HG02610 (cell line): ENCODE results near the gene IPO5.

ENCODE experiments used
- ATAC-seq: cut with Tn5 transposase; IDR thresholded peaks from one replicate; pipeline ENCODE4 v1.9.1; 2021; ENCODE audit warnings: mild to moderate bottlenecking, moderate library complexity; ENCODE audit not compliant: unreplicated experiment

The IPO5 gene

GRCh38 chr13:97953376-97953970, at the start of gene IPO5:
IPO5 (plus strand) TSS chr13:97953675; CDS start chr13:97976697, 23,022 bp downstream.
- no peak for ATAC-seq

- no peak for ATAC-seq
These were observed 49.4 kb upstream of the IPO5 start for GRCh38 chr13:97904059-97904458.

GRCh38 chr13:97905517-97905916, 48.0 kb upstream of the IPO5 start:
- ATAC-seq = no peak

- no peak for ATAC-seq
These were observed 42.0 kb upstream of the IPO5 start for GRCh38 chr13:97911311-97912138.

GRCh38 chr13:97912139-97912535, 41.3 kb upstream of the IPO5 start:
- ATAC-seq = no peak

- ATAC-seq = no peak
These were observed 40.3 kb upstream of the IPO5 start for GRCh38 chr13:97913206-97913605.

- no peak for ATAC-seq
These were observed 38.9 kb upstream of the IPO5 start for GRCh38 chr13:97914540-97914939.

GRCh38 chr13:97921176-97921816, 32.2 kb upstream of the IPO5 start:
- no peak for ATAC-seq

- no peak for ATAC-seq
These were observed 25.2 kb upstream of the IPO5 start for GRCh38 chr13:97928301-97928700.

- ATAC-seq = no peak
These were observed 21.4 kb upstream of the IPO5 start for GRCh38 chr13:97932036-97932435.

GRCh38 chr13:97932647-97933046, 20.8 kb upstream of the IPO5 start:
- no peak for ATAC-seq

- ATAC-seq = no peak
These were observed 19.7 kb upstream of the IPO5 start for GRCh38 chr13:97933776-97934175.

- no peak for ATAC-seq
These were observed 18.9 kb upstream of the IPO5 start for GRCh38 chr13:97934590-97934989.

- ATAC-seq = no peak
These were observed 18.4 kb upstream of the IPO5 start for GRCh38 chr13:97935071-97935470.

- ATAC-seq = no peak
These were observed 17.4 kb upstream of the IPO5 start for GRCh38 chr13:97936036-97936435.

GRCh38 chr13:97938706-97939475, 14.6 kb upstream of the IPO5 start:
- ATAC-seq = no peak

- ATAC-seq = no peak
These were observed 9.0 kb upstream of the IPO5 start for GRCh38 chr13:97944396-97945029.

- no peak for ATAC-seq
These were observed 8.1 kb upstream of the IPO5 start for GRCh38 chr13:97945342-97945741.

GRCh38 chr13:97945792-97946419, 7.6 kb upstream of the IPO5 start:
- no peak for ATAC-seq

GRCh38 chr13:97946951-97947588, 6.4 kb upstream of the IPO5 start:
- no peak for ATAC-seq
